GM18517 (cell line): ENCODE measurements around the gene SLC46A3.
"Not testable (repeated sequence)": the region's sequence is repeated elsewhere in the genome, so short reads cannot be mapped to it uniquely, and the experiment has no call there.

Source experiments
- ATAC-seq: cut with Tn5 transposase; IDR thresholded peaks from one replicate; pipeline ENCODE4 v1.9.1; 2021; ENCODE audit warnings: mild to moderate bottlenecking, moderate library complexity; ENCODE audit not compliant: unreplicated experiment

The SLC46A3 gene

DNA sequence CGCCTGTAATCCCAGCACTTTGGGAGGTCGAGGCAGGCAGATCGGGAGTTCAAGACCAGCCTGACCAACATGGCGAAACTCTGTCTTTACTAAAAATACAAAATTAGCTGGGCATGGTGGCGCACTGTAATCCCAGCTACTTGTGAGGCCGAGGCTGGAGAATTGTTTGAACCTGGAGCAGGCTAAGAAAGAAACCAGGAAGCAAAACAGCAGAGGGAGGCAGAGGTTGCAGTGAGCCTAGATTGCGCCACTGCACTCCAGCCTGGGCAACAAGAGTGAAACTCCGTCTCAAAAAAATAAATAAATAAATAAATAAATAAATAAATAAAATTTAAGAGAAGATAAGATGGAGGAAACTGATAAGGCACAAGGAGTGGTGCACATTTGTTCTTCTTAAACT, 35.6 kb downstream of the SLC46A3 start:
- ATAC-seq: not testable (repeated sequence)

DNA sequence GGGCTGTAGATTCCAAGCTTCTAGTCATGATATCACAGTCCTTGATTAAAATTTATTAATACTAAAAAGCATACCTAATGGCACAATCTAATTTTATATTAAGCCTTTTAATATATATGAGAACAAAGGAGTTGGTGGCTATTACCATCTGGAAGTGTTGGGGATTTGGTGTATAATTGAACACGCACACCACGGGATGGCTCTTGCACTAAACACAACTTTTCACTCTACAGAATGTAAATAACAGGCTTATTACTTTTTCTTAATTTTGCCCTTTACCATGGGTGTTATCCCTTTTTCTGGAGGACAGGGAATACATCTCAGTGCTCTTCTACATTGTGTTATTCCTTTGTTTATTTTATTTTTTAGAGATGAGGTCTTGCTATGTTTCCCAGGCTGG, 38.2 kb downstream of the SLC46A3 start:
- no peak for ATAC-seq

DNA sequence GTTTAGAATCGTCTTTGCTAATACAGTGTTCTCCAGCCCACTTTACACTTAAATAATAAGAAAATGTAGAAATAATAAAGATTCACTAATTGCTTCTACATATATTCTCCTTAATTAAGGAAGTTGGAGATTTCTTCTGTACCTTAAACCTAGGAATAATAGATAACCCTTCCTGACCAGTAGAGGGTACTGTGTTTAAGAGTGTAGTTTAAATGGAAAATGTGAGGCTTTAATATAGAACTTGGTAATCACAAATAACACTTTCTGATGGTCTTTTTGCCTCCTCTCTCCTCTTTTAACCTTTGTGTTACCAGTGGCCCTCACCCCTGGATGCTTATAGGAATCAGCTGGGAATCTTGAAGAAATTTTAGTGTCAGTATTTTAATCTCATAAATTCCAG, 39.1 kb downstream of the SLC46A3 start:
- no peak for ATAC-seq

DNA sequence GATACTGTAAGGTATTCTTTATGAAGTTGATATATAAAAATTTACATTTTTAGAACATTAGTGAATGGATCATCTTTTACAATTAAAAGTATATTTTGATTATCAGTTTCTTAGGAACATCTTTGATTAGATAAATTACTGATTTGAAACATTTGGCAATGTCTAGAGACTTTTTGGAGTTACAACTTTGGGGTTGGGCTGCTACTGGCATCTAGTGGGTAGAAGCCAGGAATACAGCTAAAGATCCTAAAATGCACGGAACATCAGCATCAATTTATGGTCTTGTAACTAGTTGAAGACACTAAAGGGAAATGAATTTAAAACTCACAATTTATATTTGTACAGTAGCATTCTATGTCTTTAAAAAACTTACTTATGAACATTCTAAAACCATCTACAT, 40.0 kb downstream of the SLC46A3 start:
- no peak for ATAC-seq

DNA sequence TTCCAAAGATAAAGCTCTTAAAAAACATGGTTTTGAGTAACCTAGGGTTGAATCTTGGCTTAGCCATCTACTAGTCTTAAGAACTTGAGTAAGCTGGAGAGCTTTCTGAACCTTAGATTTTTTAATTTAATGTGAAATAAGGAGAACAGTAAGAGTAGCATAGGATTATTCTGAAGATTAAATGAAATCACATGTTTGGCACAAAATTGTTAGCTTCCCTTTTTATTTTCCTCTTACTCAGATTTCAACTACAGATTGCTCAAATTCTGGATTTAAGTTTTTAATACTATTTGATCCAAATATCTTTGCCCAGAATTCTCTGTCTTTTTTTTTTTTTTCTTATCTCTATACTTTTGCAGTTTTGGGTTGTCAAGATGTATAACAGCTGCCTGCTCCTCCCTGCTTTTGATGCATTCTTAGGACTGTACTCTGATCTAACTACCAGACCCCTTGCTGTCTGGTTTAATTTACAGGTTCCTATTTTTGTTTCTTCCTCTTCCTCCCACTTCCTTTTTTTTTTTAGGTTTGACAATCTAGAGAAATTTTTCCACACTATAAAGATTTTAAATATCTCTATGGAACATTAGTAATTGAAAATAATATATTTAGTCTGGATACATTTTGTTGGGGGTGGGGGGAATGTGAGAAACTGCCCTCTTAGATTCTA, 47.5 kb downstream of the SLC46A3 start:
- no peak for ATAC-seq

DNA sequence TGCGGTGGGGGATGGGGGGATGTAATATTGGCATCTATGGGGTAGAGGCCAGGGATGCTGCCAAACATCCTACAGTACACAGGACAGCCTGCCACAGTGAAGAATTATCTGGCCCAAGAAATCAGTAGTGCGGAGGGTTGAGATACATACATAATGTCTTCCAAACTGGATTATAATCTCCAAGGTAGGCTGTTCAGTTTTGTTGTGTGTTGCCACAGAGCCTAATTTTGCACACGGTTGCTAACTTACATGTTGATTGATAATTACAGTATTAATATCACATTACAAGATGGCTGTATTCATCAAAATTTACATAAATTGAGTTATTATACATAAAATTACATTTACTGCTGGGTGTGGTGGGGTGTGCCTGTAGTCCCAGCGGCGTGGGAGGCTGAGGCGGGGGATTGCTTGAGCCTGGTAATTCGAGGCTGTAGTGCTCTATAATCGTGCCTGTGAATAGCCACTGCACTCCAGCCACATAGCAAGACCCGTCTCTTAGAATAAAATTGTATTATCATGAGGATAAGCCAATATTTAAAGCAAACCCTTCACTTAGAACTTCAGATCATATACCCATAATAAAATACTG, 51.8 kb downstream of the SLC46A3 start:
- ATAC-seq: no peak

DNA sequence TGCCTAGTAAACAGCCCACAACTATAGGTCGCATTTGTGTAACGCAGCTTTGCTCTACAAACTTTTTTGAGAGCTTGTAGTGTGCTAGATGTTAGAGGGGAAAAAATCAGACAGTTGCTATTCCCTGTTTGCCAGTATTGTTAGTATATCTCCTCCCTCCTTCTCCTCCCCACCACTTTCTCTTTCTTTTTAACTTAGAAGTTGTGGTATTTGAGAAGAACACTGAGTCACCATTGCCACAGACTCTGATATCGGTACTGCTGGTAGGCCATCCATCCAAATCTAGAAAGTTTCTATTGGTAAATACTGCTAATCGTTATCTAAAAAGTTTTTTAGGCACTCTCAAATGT, 59.2 kb downstream of the SLC46A3 start:
- peak; percentile 20 for ATAC-seq

DNA sequence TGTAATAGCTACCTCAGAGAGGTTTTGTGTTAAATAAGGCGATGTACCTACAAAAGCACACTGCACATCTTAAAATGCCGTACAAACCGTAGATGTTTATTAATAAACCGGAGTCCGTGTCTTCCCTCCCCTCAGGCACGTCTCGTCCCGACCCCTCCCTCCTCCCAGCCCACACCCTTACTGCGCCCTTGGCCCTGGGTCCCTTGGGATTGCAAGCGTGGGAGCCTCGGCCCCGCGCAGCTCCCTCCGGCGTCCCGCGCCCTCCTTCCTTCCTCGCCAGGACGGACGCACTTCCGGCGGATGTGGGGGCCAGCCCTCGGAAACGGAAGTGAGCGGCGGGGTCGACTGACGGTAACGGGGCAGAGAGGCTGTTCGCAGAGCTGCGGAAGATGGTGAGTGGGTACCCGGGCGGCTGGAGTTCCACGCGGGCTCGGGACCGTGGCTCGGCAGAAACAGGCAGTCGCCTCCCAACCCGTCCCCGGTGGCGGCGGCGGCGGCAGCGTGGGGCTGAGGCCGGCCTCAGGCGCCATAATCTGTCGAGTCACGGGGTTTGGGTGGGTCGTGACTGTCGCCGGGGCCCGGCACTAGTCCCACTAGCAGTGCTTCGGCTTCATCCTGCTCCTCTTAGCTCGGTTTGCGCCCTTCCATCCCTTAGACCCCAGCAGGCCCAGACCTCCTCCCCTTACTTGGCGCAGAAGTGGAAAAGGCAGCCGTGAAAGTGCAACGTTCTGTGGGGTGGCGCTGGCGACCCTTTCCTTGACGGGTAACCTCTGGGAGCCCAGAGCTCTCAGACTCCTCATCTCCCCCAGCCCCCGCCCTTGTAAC, 59.8 kb downstream of the SLC46A3 start, which contains the start of gene POMP:
TSS of gene POMP (plus strand) at position 335 of the 825 bp plus-strand sequence. CDS start at position 390, 55 bp downstream.
- peak; percentile 76 for ATAC-seq

DNA sequence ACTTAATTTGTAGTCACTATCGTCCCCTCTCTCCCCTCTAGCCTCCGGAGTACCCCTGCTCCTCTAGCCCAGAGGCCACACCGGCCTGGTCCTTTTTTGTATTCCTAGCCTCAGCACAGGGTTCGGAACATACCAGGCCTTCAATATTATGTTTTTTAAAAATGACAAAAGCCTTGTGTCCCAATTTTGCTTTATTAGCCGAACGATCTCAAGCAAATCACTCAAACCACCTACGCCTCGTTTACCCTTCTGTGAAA, 60.3 kb downstream of the SLC46A3 start:
- ATAC-seq: peak; percentile 16

DNA sequence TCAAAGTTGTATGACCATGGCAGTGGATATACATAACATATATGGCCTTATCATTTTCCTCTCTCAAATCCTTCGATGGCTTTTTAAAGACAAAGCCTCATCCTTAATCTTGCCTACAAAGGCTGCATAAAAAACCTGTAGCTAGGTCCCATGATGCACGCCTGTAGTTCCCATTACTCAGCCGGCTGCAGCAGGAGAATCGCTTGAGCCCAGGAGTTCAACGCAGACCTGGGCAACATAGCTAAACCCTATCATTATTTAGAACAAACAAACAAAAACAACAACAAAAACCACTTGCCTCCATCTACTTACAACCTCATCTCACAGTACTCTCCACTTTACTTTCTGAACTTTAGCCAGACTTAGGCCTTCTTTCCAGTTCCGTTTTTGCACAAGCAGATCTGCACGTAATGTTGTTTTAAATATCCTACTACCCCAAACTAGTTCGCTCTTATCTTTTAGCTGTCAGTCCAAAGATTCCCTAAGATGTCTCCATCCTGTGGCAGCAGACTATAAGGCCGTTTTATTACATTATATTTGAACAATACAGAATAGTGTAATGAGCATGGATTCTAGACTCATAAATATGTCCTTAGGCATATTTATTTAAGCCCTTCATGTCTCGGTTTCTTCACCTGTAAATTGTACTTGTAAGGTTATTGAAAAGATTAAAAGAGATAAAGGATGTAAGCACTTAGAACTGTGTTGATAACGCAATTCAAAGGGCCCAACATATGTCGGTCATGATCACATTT, 60.8 kb downstream of the SLC46A3 start:
- ATAC-seq: no peak

DNA sequence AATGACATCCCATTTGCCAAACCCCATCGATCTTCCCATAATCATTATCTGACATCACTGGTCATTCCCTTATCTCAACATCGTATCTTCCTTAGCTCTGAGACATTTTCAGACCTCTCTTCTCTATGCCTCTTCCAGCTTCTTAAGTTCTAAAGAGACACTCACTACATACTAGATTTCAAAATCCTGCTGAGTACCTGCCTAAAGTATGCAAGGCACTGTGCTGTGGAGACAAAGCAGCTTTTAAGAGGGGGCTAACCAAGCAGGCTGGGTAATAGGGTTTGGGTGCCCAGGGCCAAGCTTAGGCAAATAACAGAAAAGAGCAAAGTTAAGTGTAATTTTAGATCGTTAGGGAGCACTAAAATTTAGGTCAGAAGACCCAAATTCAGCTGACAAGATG, 63.2 kb downstream of the SLC46A3 start:
- ATAC-seq: no peak

DNA sequence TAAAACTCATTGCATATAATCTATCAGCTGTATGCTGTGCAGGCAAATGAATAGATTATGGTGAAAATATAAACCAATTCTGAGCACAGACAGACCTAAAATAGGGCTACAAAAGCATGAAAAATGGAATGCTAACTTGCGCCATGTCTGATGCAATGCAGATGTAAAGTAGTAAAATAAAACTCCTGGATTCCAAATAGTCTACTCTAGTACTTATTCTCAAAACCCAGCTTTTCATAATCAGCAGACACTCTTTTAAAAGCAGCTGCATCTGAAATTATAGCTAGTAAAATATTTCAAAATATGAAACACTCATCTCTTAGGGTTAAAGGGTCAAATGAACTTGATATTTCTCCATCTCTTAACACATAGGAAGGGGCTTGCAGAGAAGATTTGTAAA, 64.5 kb downstream of the SLC46A3 start:
- ATAC-seq: no peak

DNA sequence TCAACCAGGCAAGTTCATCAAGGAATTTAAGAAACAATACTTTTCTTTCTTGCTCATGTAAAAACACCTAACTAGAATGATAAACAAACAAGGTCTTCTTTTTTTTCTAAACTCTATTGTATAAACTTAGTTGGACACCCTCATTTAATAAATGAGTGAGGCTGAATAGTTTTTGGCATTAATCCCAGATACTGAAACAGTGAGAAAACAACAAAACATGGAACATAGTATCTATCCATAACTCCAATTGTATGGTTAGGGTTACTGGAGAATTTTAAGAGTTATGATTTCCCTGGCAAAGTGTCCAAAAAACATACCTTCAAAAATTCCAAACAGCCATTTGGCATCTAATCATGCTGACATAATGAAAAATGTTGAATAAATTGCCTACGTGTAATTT, 65.7 kb downstream of the SLC46A3 start:
- no peak for ATAC-seq

DNA sequence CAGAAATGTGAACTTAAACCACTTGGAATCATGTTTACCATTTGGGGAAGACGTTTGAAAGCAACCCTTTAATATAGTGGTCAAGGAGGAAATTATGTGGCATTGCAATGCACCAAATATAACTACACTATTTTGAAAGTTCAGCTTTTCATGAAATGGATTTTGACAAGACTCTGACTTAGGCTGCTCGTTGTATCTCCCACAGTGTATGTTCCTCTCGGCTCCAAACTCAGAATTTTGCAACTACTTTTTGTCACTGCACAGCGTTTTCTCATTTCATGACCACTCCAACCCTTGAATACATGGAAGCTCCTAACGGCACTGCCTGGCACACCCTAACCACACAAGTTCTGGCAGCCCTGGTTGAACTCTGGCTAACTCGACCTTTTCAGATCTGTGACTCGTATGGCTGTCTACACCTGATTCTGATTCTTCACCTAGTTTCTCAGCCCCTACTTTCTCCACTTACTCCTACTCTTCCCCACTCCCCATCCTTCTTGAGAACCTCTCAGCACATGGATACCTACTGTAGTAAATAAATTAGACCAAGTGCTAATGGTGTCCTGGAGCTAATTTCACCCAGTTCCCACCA, 66.9 kb downstream of the SLC46A3 start:
- no peak for ATAC-seq

DNA sequence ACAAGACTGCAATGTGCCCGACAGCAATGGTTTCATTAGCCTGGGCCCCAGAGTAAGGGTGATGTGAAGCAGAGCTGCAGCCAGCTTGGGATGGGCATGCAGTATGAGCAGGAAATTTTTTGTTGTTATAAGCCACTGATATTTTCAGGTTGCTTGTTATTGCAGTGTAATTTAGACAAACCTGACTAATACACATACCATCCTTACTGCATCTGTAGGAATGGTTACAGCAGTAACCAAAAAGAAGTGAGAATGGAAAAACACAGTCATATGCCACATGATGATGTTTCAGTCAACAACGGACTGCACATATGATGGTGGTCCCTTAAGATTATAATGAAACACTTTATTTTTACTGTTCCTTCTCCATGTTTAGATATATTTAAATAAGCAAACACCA, 68.5 kb downstream of the SLC46A3 start:
- no peak for ATAC-seq
